ENCODE measurements around the gene HINT1. TPM values are rescaled to one million over a fixed set of nuclear protein-coding genes. Genes with fewer than 3 reads are reported as not detected.

The HINT1 gene
- total RNA-seq, 1 donor from 2014 or later: 206 TPM

GRCh38 chr5:131209506-131210150 lies 44.6 kb upstream of the HINT1 start:
- Mint-ChIP-seq H3K27me3 (no peaks in the 10 kb centered on the region), H3K4me1 (ENCODE audit: unreplicated experiment) (peaks cover 19% of the 10 kb centered on the region), H3K9me3 (no peaks in the 10 kb centered on the region), H3K36me3 (no peaks in the 10 kb centered on the region), H3K4me3 (no peak overlapping the region), H3K27ac (no peak overlapping the region)
- DNase-seq (ENCODE audit: extremely low spot score, unreplicated experiment): no peak
- TF ChIP-seq, protein P1, sequence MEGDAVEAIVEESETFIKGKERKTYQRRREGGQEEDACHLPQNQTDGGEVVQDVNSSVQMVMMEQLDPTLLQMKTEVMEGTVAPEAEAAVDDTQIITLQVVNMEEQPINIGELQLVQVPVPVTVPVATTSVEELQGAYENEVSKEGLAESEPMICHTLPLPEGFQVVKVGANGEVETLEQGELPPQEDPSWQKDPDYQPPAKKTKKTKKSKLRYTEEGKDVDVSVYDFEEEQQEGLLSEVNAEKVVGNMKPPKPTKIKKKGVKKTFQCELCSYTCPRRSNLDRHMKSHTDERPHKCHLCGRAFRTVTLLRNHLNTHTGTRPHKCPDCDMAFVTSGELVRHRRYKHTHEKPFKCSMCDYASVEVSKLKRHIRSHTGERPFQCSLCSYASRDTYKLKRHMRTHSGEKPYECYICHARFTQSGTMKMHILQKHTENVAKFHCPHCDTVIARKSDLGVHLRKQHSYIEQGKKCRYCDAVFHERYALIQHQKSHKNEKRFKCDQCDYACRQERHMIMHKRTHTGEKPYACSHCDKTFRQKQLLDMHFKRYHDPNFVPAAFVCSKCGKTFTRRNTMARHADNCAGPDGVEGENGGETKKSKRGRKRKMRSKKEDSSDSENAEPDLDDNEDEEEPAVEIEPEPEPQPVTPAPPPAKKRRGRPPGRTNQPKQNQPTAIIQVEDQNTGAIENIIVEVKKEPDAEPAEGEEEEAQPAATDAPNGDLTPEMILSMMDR (conservative IDR thresholded peaks at IDR 0.05): no peak

- Mint-ChIP-seq H3K9me3 (no peaks in the 10 kb centered on the region), H3K27ac (no peak overlapping the region), H3K36me3 (no peaks in the 10 kb centered on the region), H3K4me3 (no peak overlapping the region), H3K27me3 (no peaks in the 10 kb centered on the region), H3K4me1 (ENCODE audit: unreplicated experiment) (peaks cover 16% of the 10 kb centered on the region)
- no peak for DNase-seq (ENCODE audit: extremely low spot score, unreplicated experiment)
- TF ChIP-seq, protein P1 (conservative IDR thresholded peaks at IDR 0.05): no peak
Measured at GRCh38 chr5:131209175-131209505, 44.1 kb upstream of the HINT1 start.

GRCh38 chr5:131206772-131207171 lies 41.7 kb upstream of the HINT1 start:
- no peaks in the 10 kb centered on the region for H3K27me3 Mint-ChIP-seq
- H3K36me3 Mint-ChIP-seq: no peaks in the 10 kb centered on the region
- no peak for DNase-seq (ENCODE audit: extremely low spot score, unreplicated experiment)
- TF ChIP-seq, protein P1 (conservative IDR thresholded peaks at IDR 0.05): no peak
- H3K4me3 Mint-ChIP-seq: no peak overlapping the region
- H3K9me3 Mint-ChIP-seq: no peaks in the 10 kb centered on the region
- H3K27ac Mint-ChIP-seq: no peak overlapping the region
- peaks cover 11% of the 10 kb centered on the region for H3K4me1 Mint-ChIP-seq (ENCODE audit: unreplicated experiment)

GRCh38 chr5:131206061-131206460 lies 41.0 kb upstream of the HINT1 start:
- Mint-ChIP-seq H3K4me3 (no peak overlapping the region), H3K4me1 (ENCODE audit: unreplicated experiment) (peaks cover 11% of the 10 kb centered on the region), H3K9me3 (no peaks in the 10 kb centered on the region), H3K27me3 (no peaks in the 10 kb centered on the region), H3K27ac (no peak overlapping the region), H3K36me3 (no peaks in the 10 kb centered on the region)
- no peak for DNase-seq (ENCODE audit: extremely low spot score, unreplicated experiment)
- TF ChIP-seq, protein P1 (conservative IDR thresholded peaks at IDR 0.05): no peak

DNA sequence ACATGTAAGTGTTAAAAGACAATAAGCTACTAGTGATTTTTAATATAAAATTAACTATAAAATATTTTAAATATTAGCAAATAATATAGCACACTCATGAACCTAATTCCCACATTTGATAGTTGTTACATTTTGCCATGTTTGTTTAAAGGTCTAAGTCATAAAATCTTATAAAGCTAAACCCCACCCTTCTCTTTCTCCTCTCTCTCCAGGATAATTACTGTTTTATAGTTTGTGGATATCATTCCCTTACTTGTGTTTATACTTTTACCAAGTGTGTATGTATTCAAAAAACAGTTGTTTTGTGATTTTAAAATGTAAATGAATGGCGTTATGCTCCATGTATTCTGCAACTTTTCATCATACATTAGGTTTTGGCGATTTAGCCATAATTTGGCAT lies 39.9 kb upstream of the HINT1 start:
- Mint-ChIP-seq H3K4me3 (no peak overlapping the region), H3K4me1 (ENCODE audit: unreplicated experiment) (peaks cover 9% of the 10 kb centered on the region), H3K9me3 (no peaks in the 10 kb centered on the region), H3K27me3 (no peaks in the 10 kb centered on the region), H3K27ac (no peak overlapping the region), H3K36me3 (no peaks in the 10 kb centered on the region)
- no peak for DNase-seq (ENCODE audit: extremely low spot score, unreplicated experiment)
- TF ChIP-seq, protein P1 (conservative IDR thresholded peaks at IDR 0.05): no peak

GRCh38 chr5:131200560-131200959 lies 35.5 kb upstream of the HINT1 start:
- TF ChIP-seq, protein P1 (conservative IDR thresholded peaks at IDR 0.05): no peak
- Mint-ChIP-seq H3K4me3 (no peak overlapping the region), H3K27me3 (no peaks in the 10 kb centered on the region), H3K36me3 (no peaks in the 10 kb centered on the region), H3K9me3 (no peaks in the 10 kb centered on the region), H3K4me1 (ENCODE audit: unreplicated experiment) (no peaks in the 10 kb centered on the region), H3K27ac (no peak overlapping the region)
- no peak for DNase-seq (ENCODE audit: extremely low spot score, unreplicated experiment)

Measured in type B pancreatic cell (in vitro differentiated cells).